NT2/D1 (cell line): ENCODE results near the gene CD300H.

ENCODE experiments used
- SUZ12 ChIP-seq: IDR thresholded peaks from 2 replicates; pipeline ENCODE4 v1.6.1; 2011; ENCODE audit not compliant: insufficient read length, insufficient read depth; ENCODE audit errors: extremely low read depth
- YY1 ChIP-seq: IDR thresholded peaks from 2 replicates; pipeline ENCODE4 v1.6.1; 2011; ENCODE audit not compliant: insufficient read length, insufficient read depth
- ZNF274 ChIP-seq: IDR thresholded peaks from 2 replicates; pipeline ENCODE4 v1.6.1; 2011; ENCODE audit warnings: mild to moderate bottlenecking, low read depth, low read length

- TF ChIP-seq SUZ12 (no peak), YY1 (no peak), ZNF274 (no peak)
Observed at GRCh38 chr17:74523308-74523707, 44.0 kb downstream of the CD300H start.
